Osteocyte (in vitro differentiated cells): ENCODE results near the gene RGS16. TPM values are rescaled to one million over a fixed set of nuclear protein-coding genes. Genes with fewer than 3 reads are reported as not detected.

Experiments used
- DNase-seq: peaks from one replicate; pipeline ENCODE4 v3.0.0; 2021; ENCODE audit warnings: mixed read lengths; ENCODE audit not compliant: unreplicated experiment; ENCODE audit errors: extremely low spot score
- H3K27ac Mint-ChIP-seq: one replicate; pipeline ENCODE4 v1.8.0; 2021; ENCODE audit warnings: mild to moderate bottlenecking, mixed read lengths; ENCODE audit not compliant: unreplicated experiment
- H3K27me3 Mint-ChIP-seq: one replicate; pipeline ENCODE4 v1.8.0; 2021; ENCODE audit warnings: mixed read lengths; ENCODE audit not compliant: unreplicated experiment
- H3K36me3 Mint-ChIP-seq: one replicate; pipeline ENCODE4 v1.8.0; 2021; ENCODE audit warnings: mixed read lengths; ENCODE audit not compliant: unreplicated experiment
- H3K4me1 Mint-ChIP-seq: one replicate; pipeline ENCODE4 v1.8.0; 2021; ENCODE audit warnings: mixed read lengths; ENCODE audit not compliant: unreplicated experiment
- H3K4me3 Mint-ChIP-seq: one replicate; pipeline ENCODE4 v1.8.0; 2021; ENCODE audit warnings: mild to moderate bottlenecking, moderate library complexity, mixed read lengths; ENCODE audit not compliant: unreplicated experiment
- H3K9me3 Mint-ChIP-seq: one replicate; pipeline ENCODE4 v1.8.0; 2021; ENCODE audit warnings: mixed read lengths; ENCODE audit not compliant: unreplicated experiment
- CTCF ChIP-seq: fragments of 200-600 bp; sonication (generic); IDR thresholded peaks from 2 replicates; pipeline ENCODE4 v1.5.0; 2021; ENCODE audit warnings: antibody characterized with exemption, mild to moderate bottlenecking, moderate library complexity
- total RNA-seq: library from RNA; stranded (reverse); gene quantifications from 2 replicates; pipeline ENCODE4 v1.2.1, GENCODE V29; 2021

The RGS16 gene
- total RNA-seq, 1 donor from 2014 or later, result 0.48 TPM

- Mint-ChIP-seq H3K36me3 (peaks cover 3% of the 10 kb centered on the region), H3K4me3 (peak overlapping the region; percentile 78), H3K9me3 (peaks cover 9% of the 10 kb centered on the region), H3K27me3 (no peaks in the 10 kb centered on the region), H3K27ac (peak overlapping the region; percentile 98), H3K4me1 (peaks cover 56% of the 10 kb centered on the region)
- peak; percentile 91 for DNase-seq
- TF ChIP-seq CTCF, result no peak
Observed at GRCh38 chr1:182616130-182617013, 12.2 kb upstream of the RGS16 start.

GRCh38 chr1:182615468-182616129, 11.4 kb upstream of the RGS16 start:
- Mint-ChIP-seq H3K36me3 (no peaks in the 10 kb centered on the region), H3K4me3 (peak overlapping the region; percentile 78), H3K27me3 (no peaks in the 10 kb centered on the region), H3K4me1 (peaks cover 63% of the 10 kb centered on the region), H3K27ac (peak overlapping the region; percentile 98), H3K9me3 (peaks cover 5% of the 10 kb centered on the region)
- DNase-seq, result no peak
- TF ChIP-seq CTCF, result no peak

DNA sequence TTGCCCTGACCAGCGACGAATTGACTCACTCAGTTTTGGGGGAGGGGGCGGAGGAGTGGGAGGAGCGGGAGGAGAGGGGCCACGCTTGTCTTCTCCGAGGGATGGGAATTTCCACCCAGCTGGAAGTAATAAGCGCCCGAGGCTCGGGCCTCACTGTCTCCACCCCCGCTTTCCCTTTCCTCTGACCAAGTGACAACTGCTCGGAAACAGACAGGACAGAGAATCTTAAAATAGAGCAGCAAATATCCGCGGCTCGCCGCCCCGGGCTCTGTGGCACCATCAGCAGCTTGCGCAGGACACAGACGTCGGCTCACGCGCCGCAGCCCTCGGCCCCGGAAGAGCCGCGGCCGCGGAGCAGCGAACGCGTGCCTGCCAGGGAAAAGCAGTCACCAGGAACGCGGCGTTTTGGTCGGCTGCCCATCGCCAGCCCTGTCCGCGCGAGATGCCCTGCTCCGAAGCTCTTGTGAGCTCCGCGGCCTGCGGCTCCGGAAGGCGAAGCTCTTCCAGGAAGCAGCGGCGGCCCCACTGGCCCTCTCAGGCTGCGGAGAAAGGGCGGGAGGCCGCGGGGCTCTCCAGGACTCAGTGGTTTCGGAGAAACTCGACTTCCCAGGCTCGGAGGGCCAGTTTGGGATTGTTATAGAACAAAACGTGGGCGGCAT, 10.7 kb upstream of the RGS16 start:
- Mint-ChIP-seq H3K27ac (peak overlapping the region; percentile 98), H3K4me1 (peaks cover 70% of the 10 kb centered on the region), H3K4me3 (peak overlapping the region; percentile 78), H3K9me3 (peaks cover 5% of the 10 kb centered on the region), H3K27me3 (no peaks in the 10 kb centered on the region), H3K36me3 (no peaks in the 10 kb centered on the region)
- no peak for TF ChIP-seq CTCF
- DNase-seq, result peak; percentile 93

GRCh38 chr1:182611787-182612186, 7.6 kb upstream of the RGS16 start:
- H3K9me3 Mint-ChIP-seq, result no peaks in the 10 kb centered on the region
- DNase-seq, result no peak
- no peak for TF ChIP-seq CTCF
- peaks cover 59% of the 10 kb centered on the region for H3K4me1 Mint-ChIP-seq
- no peak overlapping the region for H3K27ac Mint-ChIP-seq
- no peaks in the 10 kb centered on the region for H3K36me3 Mint-ChIP-seq
- H3K4me3 Mint-ChIP-seq, result no peak overlapping the region
- H3K27me3 Mint-ChIP-seq, result no peaks in the 10 kb centered on the region

GRCh38 chr1:182611326-182611725, 7.1 kb upstream of the RGS16 start:
- Mint-ChIP-seq H3K4me1 (peaks cover 55% of the 10 kb centered on the region), H3K27ac (no peak overlapping the region), H3K4me3 (no peak overlapping the region), H3K9me3 (no peaks in the 10 kb centered on the region), H3K36me3 (no peaks in the 10 kb centered on the region), H3K27me3 (no peaks in the 10 kb centered on the region)
- TF ChIP-seq CTCF, result no peak
- DNase-seq, result no peak
